ENCODE data around the gene CFAP99.

Gene CFAP99

GRCh38 chr4:2470791-2471190 is 52.0 kb downstream of the CFAP99 start:
- DNase-seq = no peak

- no peak for DNase-seq
These were observed 53.4 kb downstream of the CFAP99 start for GRCh38 chr4:2472187-2472586.

- no peak for DNase-seq
These were observed 59.5 kb downstream of the CFAP99 start for GRCh38 chr4:2478229-2478628.

- DNase-seq = no peak
These were observed 61.9 kb downstream of the CFAP99 start for GRCh38 chr4:2480649-2481048.

- peak in 1 of 14 donors; percentile 32 for DNase-seq
These were observed 63.4 kb downstream of the CFAP99 start for GRCh38 chr4:2482192-2482591.

GRCh38 chr4:2482693-2483092 is 63.9 kb downstream of the CFAP99 start:
- DNase-seq = peak in 8 of 14 donors; percentile 7 to 78 (median 32)

GRCh38 chr4:2483237-2483636 is 64.5 kb downstream of the CFAP99 start:
- no peak for DNase-seq

DNA sequence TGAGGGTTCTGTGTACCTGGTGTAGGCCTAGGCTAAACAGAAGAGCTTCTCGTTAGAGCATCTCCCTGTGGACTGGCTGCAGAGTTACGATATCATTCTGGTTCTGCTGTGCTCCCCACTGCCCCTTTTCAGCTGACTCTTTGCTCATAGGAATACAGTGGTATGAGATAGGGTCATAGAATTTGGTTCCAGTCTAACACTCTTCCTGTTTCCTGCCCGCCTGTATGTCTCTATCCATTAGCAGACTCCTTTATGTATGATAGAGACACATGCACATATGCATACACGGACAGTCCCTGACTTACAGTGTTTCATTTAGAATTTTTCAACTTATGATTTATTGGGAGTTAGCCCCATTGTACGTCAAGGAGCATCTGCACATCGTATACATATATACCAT is 65.4 kb downstream of the CFAP99 start:
- DNase-seq = no peak

- DNase-seq = peak in 8 of 14 donors; percentile 23 to 64 (median 51)
These were observed 66.2 kb downstream of the CFAP99 start for GRCh38 chr4:2484993-2485392.

DNA sequence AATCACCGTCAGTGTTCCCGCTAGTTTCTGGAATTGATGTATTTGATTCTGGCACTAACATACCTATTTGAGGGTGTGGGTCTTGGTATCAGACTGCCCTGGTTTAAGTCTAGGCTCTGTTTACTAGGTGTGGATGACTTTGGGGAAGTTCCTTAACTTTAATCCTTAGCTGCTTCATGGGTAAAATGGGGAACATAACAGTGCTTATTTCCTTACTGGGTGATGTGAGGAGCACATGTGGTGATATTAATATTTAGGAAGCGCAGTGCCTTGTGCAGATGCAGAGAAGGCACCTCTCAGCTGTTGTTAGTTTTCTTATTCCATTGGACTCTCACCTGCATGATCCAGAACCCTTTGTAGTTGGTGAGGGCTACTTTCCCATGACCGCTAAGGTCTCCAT is 67.2 kb downstream of the CFAP99 start:
- DNase-seq = no peak

DNA sequence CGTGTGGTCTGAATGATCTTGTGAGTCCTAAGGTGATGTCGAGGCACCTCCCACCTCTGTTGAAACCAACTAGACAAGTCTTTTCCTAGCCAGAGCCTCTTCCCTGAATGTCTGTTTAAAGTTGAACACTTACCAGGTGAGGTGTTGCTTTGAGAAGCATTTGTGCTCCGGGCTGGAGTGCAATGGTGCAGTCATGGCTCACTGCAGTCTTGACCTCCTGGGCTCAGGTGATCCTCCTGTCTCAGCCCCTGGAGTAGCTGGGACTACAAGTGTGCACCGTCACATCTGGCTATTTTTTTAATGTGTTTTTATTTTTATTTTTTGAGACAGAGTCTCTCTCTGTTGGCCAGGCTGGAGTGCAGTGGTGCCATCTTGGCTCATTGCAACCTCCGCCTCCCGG is 68.2 kb downstream of the CFAP99 start:
- DNase-seq = no peak

GRCh38 chr4:2487632-2488031 is 68.9 kb downstream of the CFAP99 start:
- no peak for DNase-seq

DNA sequence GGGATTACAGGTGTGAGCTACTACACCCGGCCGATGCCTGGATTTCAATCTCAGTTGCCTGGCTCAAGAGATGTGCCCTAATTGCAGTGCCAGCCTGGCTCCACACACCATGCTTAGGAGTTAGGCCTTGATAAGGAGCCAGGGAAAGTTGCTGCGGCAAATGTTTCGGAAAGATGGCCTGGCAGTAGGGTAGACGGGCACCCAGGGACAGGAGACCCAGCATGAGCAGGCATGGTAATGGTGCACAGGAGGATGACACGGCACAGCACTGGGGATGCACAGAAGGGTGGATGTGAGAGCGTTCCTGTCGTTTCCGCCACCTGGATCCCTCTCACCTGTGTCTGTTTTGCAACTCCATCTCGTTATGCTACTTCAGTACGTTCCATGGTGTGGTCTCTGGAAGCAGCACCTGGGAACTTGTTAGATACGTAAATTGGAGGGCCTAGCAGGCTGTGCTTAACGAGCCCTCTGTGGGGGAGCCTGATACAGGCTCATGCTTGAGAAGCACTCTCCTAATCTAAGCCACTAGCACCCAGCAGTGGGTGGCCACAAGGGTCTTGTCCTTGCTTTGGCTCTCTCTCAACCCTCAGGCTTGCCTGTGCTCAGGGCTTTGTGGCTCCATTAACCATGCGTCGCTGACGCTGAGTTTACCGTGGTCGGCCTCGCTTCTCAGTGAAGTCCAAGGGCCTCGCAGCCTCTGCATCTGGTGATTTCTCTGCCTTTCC is 70.5 kb downstream of the CFAP99 start:
- peak in 1 of 14 donors; percentile 40 for DNase-seq

GRCh38 chr4:2489841-2490552 is 71.2 kb downstream of the CFAP99 start:
- peak in 1 of 14 donors; percentile 40 for DNase-seq

- DNase-seq = no peak
These were observed 74.2 kb downstream of the CFAP99 start for GRCh38 chr4:2492970-2493369.

DNA sequence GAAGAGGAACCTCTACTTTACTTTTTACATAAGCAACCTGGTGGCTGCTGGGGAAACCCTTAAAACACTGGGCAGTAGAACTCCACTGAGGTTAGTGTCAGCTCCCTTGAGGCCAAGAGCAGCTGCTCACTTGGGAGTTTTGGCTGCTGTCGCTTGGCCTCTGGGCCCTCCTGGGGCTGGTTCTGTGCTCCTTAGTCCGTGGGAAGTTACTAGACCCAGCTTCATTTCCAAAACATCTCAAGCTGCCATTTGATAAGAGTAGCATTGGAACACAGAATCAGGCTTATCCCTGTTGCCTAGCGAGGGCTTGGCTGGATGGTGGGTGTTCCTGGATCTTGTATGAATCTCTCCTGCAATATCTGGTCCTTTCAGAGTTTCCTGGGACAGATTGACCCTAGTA is 76.2 kb downstream of the CFAP99 start:
- DNase-seq = no peak

DNA sequence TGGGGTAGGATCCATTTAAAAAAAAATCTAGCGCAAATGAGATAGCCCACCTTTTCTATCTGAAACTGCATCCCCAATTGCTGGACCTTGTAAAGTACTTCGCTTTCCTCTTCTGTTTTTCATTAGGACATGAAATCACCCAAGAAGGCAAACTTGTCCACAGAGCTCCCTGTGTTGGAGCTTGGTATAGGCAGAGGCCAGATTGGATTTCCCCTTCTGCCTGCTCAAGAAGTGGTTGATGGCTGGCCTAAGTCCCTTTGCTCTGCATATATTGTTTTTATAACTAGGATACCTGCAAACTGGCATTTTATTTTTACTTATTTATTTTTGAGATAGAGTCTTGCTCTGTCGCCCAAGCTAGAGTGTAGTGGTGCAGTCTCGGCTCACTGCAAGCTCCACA is 78.6 kb downstream of the CFAP99 start:
- no peak for DNase-seq

GRCh38 chr4:2497931-2498330 is 79.2 kb downstream of the CFAP99 start:
- DNase-seq = peak in 1 of 14 donors; percentile 17

DNA sequence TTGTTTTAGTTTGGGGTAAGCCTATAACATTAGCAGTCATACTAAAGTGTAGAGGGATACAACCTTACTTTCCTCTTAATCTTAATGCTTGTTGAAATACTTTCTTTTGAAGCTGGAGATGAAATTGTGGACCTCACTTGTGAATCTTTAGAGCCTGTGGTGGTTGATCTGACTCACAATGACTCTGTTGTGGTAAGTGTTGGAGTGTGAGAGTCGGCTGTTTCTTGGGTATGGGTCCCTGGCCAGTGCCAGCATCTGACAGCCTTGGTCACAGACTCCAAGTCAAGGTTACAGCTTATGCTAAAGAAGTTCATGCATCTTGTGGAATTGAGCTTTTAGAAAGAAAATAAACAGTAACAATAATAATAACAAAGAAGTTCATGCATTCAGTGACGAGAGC is 81.8 kb downstream of the CFAP99 start:
- no peak for DNase-seq

DNA sequence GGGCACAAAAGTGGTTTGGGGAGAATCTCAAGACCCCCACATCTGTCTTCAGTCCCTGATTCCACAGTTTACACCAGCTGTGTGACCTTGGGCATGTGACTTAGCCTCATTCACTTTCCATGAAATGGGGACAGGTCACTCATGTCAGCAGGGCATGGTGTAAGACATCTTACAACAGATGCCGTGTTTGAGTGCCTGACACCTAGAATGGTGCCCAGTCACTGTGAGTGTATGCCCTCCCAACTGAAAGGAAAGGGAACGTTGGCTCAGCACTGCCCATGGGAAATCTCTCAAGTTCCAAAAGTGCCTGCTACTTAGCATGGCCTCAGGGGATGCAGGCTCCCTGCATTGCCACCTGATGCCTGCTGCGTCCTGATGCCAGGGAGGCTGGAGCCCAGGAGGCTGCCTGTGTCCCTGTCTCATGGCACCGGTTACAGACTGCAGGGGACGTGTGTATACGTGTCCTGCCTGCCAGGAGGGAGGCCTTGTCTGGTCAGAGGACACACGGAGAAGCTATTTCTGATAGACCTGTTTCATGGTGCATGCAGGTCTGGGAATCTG is 82.4 kb downstream of the CFAP99 start:
- DNase-seq = no peak

- DNase-seq = no peak
These were observed 85.1 kb downstream of the CFAP99 start for GRCh38 chr4:2503809-2504208.

DNA sequence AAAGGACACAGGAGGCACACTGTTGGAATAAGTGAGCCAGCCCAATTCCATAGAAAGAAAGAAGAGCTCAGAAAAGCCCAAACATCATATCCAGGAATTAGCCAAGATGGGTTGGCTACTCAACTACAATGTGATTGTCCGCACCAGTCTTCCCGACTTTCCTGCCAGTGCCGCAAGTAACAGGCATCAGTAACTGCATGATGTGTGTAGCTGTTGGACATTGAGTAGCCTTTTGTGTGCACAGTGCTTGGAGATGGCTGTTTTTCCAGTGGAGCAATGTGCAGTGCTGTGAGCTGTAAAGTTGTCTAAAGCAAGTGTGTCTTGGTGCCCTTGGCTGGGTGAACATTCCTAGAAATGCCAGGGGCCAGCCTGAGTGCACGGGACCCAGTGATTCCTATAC is 88.5 kb downstream of the CFAP99 start:
- DNase-seq = no peak

- DNase-seq = no peak
These were observed 89.1 kb downstream of the CFAP99 start for GRCh38 chr4:2507855-2508254.
